Trophoblast cell (in vitro differentiated cells and primary cell): ENCODE results near the gene EPB41L1. TPM values are rescaled to one million over a fixed set of nuclear protein-coding genes. Genes with fewer than 3 reads are reported as not detected.

Source experiments
- DNase-seq, 2 donors: peaks; one replicate each; pipeline ENCODE4 v3.0.0-alpha.2; 2016
- H2AFZ ChIP-seq: 2 replicates; pipeline ENCODE4 v1.6.1; 2013; ENCODE audit warnings: low read length, moderate library complexity, mild to moderate bottlenecking; ENCODE audit not compliant: insufficient read depth, poor library complexity
- H2AK5ac ChIP-seq: 2 replicates; pipeline ENCODE4 v1.6.1; 2013; ENCODE audit warnings: mild to moderate bottlenecking, low read length
- H2BK120ac ChIP-seq: 2 replicates; pipeline ENCODE4 v1.6.1; 2013; ENCODE audit warnings: low read length, mild to moderate bottlenecking, moderate library complexity; ENCODE audit not compliant: insufficient read depth, poor library complexity
- H2BK12ac ChIP-seq: 2 replicates; pipeline ENCODE4 v1.6.1; 2013; ENCODE audit warnings: mild to moderate bottlenecking, low read length, moderate library complexity
- H2BK5ac ChIP-seq: 2 replicates; pipeline ENCODE4 v1.6.1; 2013; ENCODE audit warnings: low read length, low read depth, moderate library complexity, mild to moderate bottlenecking; ENCODE audit not compliant: poor library complexity
- H3K14ac ChIP-seq: 2 replicates; pipeline ENCODE4 v1.6.1; 2013; ENCODE audit warnings: mild to moderate bottlenecking, low read length
- H3K18ac ChIP-seq: 2 replicates; pipeline ENCODE4 v1.6.1; 2013; ENCODE audit warnings: mild to moderate bottlenecking, low read length
- H3K23ac ChIP-seq: 2 replicates; pipeline ENCODE4 v1.6.1; 2013; ENCODE audit warnings: low read length
- H3K27ac ChIP-seq: 2 replicates; pipeline ENCODE4 v1.5.1; 2013; ENCODE audit warnings: low read depth, mild to moderate bottlenecking, inconsistent platforms, low read length, moderate library complexity
- H3K27me3 ChIP-seq: 2 replicates; pipeline ENCODE4 v1.6.1; 2013; ENCODE audit warnings: inconsistent platforms, mild to moderate bottlenecking, low read length, moderate library complexity; ENCODE audit not compliant: insufficient read depth
- H3K36me3 ChIP-seq, 2 experiments: 1 replicate in 1 of 2; 2 replicates in 1 of 2; pipeline ENCODE4 v1.6.1; 2013; ENCODE audit warnings: low read length in 2 of 2, mild to moderate bottlenecking in 2 of 2, moderate library complexity in 1 of 2; ENCODE audit not compliant: insufficient read depth in 2 of 2, control insufficient read depth in 1 of 2
- H3K4ac ChIP-seq: 2 replicates; pipeline ENCODE4 v1.6.1; 2013; ENCODE audit warnings: low read depth, mild to moderate bottlenecking, low read length, moderate library complexity
- H3K4me1 ChIP-seq, 2 experiments: 1 replicate in 1 of 2; 2 replicates in 1 of 2; pipeline ENCODE4 v1.6.1; 2013; ENCODE audit warnings: low read length in 2 of 2, mild to moderate bottlenecking in 2 of 2, moderate library complexity in 1 of 2; ENCODE audit not compliant: insufficient read depth in 2 of 2, control insufficient read depth in 1 of 2
- H3K4me2 ChIP-seq: 2 replicates; pipeline ENCODE4 v1.6.1; 2013; ENCODE audit warnings: inconsistent platforms, mild to moderate bottlenecking, low read length, moderate library complexity
- H3K4me3 ChIP-seq: 2 replicates; pipeline ENCODE4 v1.5.1; 2013; ENCODE audit warnings: mild to moderate bottlenecking, low read depth, low read length, inconsistent platforms
- H3K79me1 ChIP-seq: one replicate; pipeline ENCODE4 v1.6.1; 2013; ENCODE audit warnings: low read length
- H3K79me2 ChIP-seq: 2 replicates; pipeline ENCODE4 v1.6.1; 2013; ENCODE audit warnings: low read length, mild to moderate bottlenecking; ENCODE audit not compliant: control insufficient read depth, insufficient read depth, poor library complexity
- H3K9ac ChIP-seq: 2 replicates; pipeline ENCODE4 v1.6.1; 2013; ENCODE audit warnings: mild to moderate bottlenecking, low read length
- H3K9me3 ChIP-seq: 2 replicates; pipeline ENCODE4 v1.6.1; 2013; ENCODE audit warnings: low read depth, mild to moderate bottlenecking, control low read depth, inconsistent platforms, low read length; ENCODE audit not compliant: insufficient read depth
- H4K12ac ChIP-seq: 2 replicates; pipeline ENCODE4 v1.6.1; 2013; ENCODE audit warnings: low read depth, mild to moderate bottlenecking, low read length, moderate library complexity
- H4K8ac ChIP-seq: 2 replicates; pipeline ENCODE4 v1.6.1; 2013; ENCODE audit warnings: low read depth, mild to moderate bottlenecking, low read length, moderate library complexity
- H4K91ac ChIP-seq: one replicate; pipeline ENCODE4 v1.6.1; 2013; ENCODE audit warnings: low read depth, mild to moderate bottlenecking, low read length, moderate library complexity
- WGBS: extraction: QIAGEN DNeasy Blood & Tissue Kit; methylation state at CpG from one replicate; pipeline ENCODE4 v1.1.7; 2013; ENCODE audit warnings: missing lambda C conversion rate; ENCODE audit not compliant: insufficient read length, insufficient coverage; ENCODE audit errors: extremely low coverage; 5-methylcytosine and 5-hydroxymethylcytosine counted together
- polyA plus RNA-seq: library from polyadenylated mRNA; stranded (reverse); fragments of 200-250 nt; gene quantifications from 2 replicates; pipeline ENCODE4 v1.2.3, GENCODE V29; 2013

The EPB41L1 gene
- 13.2 and 13.5 TPM in 2 replicates for polyA plus RNA-seq

DNA sequence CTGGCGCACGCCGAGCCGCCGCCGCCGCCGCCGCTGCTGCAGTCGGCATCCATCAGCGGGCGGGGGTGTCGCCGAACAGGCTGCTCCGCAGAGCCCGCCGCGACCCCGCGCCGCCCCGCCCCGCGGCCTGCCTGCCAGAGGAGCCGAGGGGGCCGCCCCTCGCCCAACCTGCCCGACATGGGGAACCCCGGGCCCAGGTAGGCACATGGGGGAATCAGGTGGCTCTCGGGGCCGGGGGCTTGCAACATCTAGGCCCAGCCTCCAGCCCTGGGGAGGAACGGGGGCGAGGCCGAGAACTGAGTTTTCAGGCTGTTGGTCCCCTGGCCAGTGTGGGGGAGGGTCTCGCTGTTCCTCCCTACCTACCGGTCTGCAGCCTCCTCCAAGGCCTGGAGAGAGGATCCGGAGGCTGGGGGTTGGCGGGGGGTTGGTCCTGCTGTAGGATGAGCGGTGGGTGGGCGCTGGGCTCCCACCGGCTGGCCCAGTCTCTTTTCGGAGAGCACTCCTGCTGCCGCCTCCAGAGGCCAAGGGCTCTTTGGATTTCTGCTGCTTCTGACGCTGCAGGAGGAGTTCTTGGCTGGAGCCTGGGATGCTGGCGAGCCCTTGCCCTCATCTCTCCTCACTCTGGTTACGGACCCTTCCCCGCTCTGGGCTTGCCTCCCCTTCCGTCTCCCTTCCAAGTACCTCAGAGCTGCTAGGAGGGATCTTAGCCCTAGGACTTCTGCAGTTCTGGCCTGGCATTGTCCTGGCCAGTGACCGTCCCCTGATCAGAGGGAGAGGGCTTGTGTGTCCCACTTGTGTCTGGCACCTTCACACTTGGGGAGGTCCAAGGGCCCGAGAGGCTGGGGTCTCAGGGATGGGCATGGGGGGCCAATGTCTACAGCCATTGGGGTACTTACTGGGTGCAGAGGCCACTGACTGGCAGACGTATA lies at the start of gene EPB41L1:
EPB41L1 (plus strand) TSS at position 41 of the 929 bp plus-strand sequence. CDS start 19,038 bp downstream, outside the sequence.
- Histone ChIP-seq H3K4me3 (peak within 1 kb of the TSS; percentile 72), H3K27ac (no peak within 1 kb of the TSS), H2BK12ac (no peak within 1 kb of the TSS), H3K4me2 (peak within 1 kb of the TSS; percentile 78), H3K27me3 (peaks cover 6% of the 10 kb centered on the region), H3K79me1 (no peaks in the 10 kb centered on the region), H4K91ac (no peak within 1 kb of the TSS), H2AK5ac (no peak within 1 kb of the TSS), H4K12ac (no peak within 1 kb of the TSS), H4K8ac (no peak within 1 kb of the TSS), H3K4me1 (peaks cover 7 to 8% of the 10 kb centered on the region in 2 experiments), H3K9me3 (peaks cover 4% of the 10 kb centered on the region), H3K36me3 (no peaks in the 10 kb centered on the region), H3K18ac (no peak within 1 kb of the TSS), H2AFZ (peak within 1 kb of the TSS; percentile 26), H3K14ac (no peak within 1 kb of the TSS), H3K9ac (no peak within 1 kb of the TSS), H3K79me2 (no peaks in the 10 kb centered on the region), H2BK5ac (no peak within 1 kb of the TSS), H3K23ac (no peak within 1 kb of the TSS), H3K4ac (no peak within 1 kb of the TSS), H2BK120ac (no peak within 1 kb of the TSS)
- DNase-seq = no peak
- no CpG with 5 or more reads among the region's 51 CpGs for WGBS

DNA sequence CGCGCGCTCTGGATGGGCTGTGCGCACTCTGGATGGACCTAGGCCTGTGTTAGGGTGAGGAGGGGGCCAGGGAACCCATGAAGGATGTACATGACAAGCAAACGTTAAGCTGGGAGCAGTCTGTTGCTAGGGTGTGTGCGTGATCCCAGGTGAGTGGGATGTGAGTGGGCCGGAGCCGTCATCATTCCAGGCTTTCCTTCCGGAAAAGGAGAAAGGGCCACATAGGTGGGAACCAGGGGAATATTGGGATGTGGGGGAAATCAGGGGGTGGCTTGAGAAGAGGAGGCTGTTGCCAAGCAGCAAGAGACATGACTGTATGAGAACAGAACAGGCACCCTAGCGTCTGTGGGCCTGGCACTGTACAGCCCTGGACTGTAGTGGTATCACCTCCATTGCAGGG lies 49.7 kb upstream of the EPB41L1 start:
- Histone ChIP-seq H3K79me1 (no peaks in the 10 kb centered on the region), H3K23ac (no peak overlapping the region), H3K79me2 (no peaks in the 10 kb centered on the region), H2BK5ac (no peak overlapping the region), H4K12ac (no peak overlapping the region), H3K9ac (no peak overlapping the region), H3K27ac (no peak overlapping the region), H3K4me3 (no peak overlapping the region), H2AFZ (no peak overlapping the region), H3K4me2 (no peak overlapping the region), H3K18ac (no peak overlapping the region), H3K36me3 (no peaks in the 10 kb centered on the region), H2BK120ac (no peak overlapping the region), H3K27me3 (no peaks in the 10 kb centered on the region), H3K4me1 (peaks cover 0 to 2% of the 10 kb centered on the region in 2 experiments), H2AK5ac (no peak overlapping the region), H3K9me3 (peaks cover 2% of the 10 kb centered on the region), H2BK12ac (no peak overlapping the region), H4K8ac (no peak overlapping the region), H4K91ac (no peak overlapping the region), H3K14ac (no peak overlapping the region), H3K4ac (no peak overlapping the region)
- WGBS = no CpG with 5 or more reads among the region's 10 CpGs
- DNase-seq = no peak

DNA sequence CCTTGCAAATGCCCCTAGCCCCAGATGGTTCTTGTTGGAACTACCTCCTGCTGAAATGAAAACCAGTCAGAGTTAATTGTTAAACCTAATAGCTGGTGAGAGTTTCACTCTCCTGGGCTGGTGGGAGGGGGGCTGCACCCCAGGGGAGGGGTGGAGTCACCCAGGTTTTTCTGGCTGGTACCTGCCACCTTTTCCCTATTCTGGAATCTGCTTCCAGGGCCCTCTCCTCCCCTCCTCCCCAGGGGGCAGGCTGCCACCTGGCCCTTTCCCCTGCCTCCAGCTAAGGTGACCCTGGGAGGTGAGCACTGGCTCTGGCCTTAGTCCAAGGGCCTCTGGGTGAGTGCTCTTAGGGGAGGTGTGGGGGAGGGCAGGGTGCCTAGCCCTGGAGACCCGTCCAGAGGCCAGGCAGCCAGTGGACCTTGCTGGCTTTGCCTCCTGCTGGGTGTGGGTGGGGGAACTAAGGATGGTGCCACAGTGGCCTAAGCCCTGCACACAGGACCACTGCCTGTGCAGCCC lies 48.8 kb upstream of the EPB41L1 start:
- no peak for DNase-seq
- no peak overlapping the region for H2BK12ac ChIP-seq
- no peaks in the 10 kb centered on the region for H3K36me3 ChIP-seq
- H2BK120ac ChIP-seq = no peak overlapping the region
- no peaks in the 10 kb centered on the region for H3K79me2 ChIP-seq
- H3K14ac ChIP-seq = no peak overlapping the region
- H4K91ac ChIP-seq = no peak overlapping the region
- no peak overlapping the region for H4K8ac ChIP-seq
- peaks cover under 1 to 2% of the 10 kb centered on the region in 2 experiments for H3K4me1 ChIP-seq
- no peak overlapping the region for H3K18ac ChIP-seq
- H3K27ac ChIP-seq = no peak overlapping the region
- H3K79me1 ChIP-seq = no peaks in the 10 kb centered on the region
- no peak overlapping the region for H3K23ac ChIP-seq
- no CpG with 5 or more reads among the region's 1 CpG for WGBS
- H2AFZ ChIP-seq = no peak overlapping the region
- H3K27me3 ChIP-seq = no peaks in the 10 kb centered on the region
- H3K4ac ChIP-seq = no peak overlapping the region
- H3K4me3 ChIP-seq = no peak overlapping the region
- no peak overlapping the region for H2BK5ac ChIP-seq
- H3K9me3 ChIP-seq = peaks cover 2% of the 10 kb centered on the region
- no peak overlapping the region for H3K9ac ChIP-seq
- no peak overlapping the region for H2AK5ac ChIP-seq
- H3K4me2 ChIP-seq = no peak overlapping the region
- no peak overlapping the region for H4K12ac ChIP-seq

DNA sequence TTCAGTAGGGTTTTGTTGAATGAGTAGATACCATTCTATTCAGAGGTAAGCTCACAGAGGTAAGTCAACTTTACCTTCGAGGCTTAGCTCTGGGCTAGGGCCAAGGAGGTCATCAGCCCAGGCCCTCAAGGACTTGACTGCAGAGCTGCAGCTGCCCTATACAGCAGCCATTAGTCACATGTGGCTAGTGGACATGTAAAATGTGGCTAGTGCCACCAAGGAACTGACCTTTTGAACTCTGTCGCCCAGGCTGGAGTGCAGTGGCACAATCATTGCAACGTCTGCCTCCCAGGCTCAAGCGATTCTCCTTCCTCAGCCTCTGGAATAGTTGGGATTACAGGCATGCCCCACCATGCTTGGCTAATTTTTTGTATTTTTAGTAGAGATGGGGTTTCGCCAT lies 47.9 kb upstream of the EPB41L1 start:
- Histone ChIP-seq H3K23ac (no peak overlapping the region), H3K79me1 (no peaks in the 10 kb centered on the region), H3K36me3 (no peaks in the 10 kb centered on the region), H3K18ac (no peak overlapping the region), H2BK12ac (no peak overlapping the region), H4K12ac (no peak overlapping the region), H3K27me3 (no peaks in the 10 kb centered on the region), H3K14ac (no peak overlapping the region), H3K79me2 (no peaks in the 10 kb centered on the region), H4K8ac (no peak overlapping the region), H2BK120ac (no peak overlapping the region), H3K9me3 (peaks cover 2% of the 10 kb centered on the region), H3K4ac (no peak overlapping the region), H3K9ac (no peak overlapping the region), H3K4me1 (peaks cover 2 to 6% of the 10 kb centered on the region in 2 experiments), H3K4me3 (no peak overlapping the region), H2AK5ac (no peak overlapping the region), H2AFZ (no peak overlapping the region), H3K4me2 (no peak overlapping the region), H3K27ac (no peak overlapping the region), H2BK5ac (no peak overlapping the region), H4K91ac (no peak overlapping the region)
- no CpG with 5 or more reads among the region's 5 CpGs for WGBS
- peak in 1 of 2 donors; percentile 57 for DNase-seq
